ENCODE results near the gene IGFL4.

Gene IGFL4

GRCh38 chr19:46042252-46042883 is 1.6 kb upstream of the IGFL4 start:
- Histone ChIP-seq H3K27me3 (peaks cover 74% of the 10 kb centered on the region), H3K4me3 (ENCODE audit: low read depth in 1 of 2, low read length in 1 of 2) (no peak overlapping the region)
- TF ChIP-seq CTCF (IDR thresholded peaks at IDR 0.05): no peak

GRCh38 chr19:46040125-46040524 is 677 bp downstream of the IGFL4 start:
- Histone ChIP-seq H3K4me3 (ENCODE audit: low read depth in 1 of 2, low read length in 1 of 2) (no peak overlapping the region), H3K27me3 (peaks cover 71% of the 10 kb centered on the region), H3K9me3 (no peaks in the 10 kb centered on the region), H3K36me3 (no peaks in the 10 kb centered on the region), H3K27ac (no peak overlapping the region), H3K4me1 (ENCODE audit: control insufficient read depth in 1 of 2, insufficient read depth in 1 of 2, low read depth in 1 of 2, low read length in 1 of 2) (no peaks in the 10 kb centered on the region)
- TF ChIP-seq CTCF (IDR thresholded peaks at IDR 0.05): no peak

More at GRCh38 chr19:46042252-46042883, 1.6 kb upstream of the IGFL4 start:
- Histone ChIP-seq H3K36me3 (no peaks in the 10 kb centered on the region), H3K4me1 (ENCODE audit: control insufficient read depth in 1 of 2, insufficient read depth in 1 of 2, low read depth in 1 of 2, low read length in 1 of 2) (no peaks in the 10 kb centered on the region), H3K9me3 (no peaks in the 10 kb centered on the region), H3K27ac (no peak overlapping the region)

GRCh38 chr19:46036744-46037128 is 4.1 kb downstream of the IGFL4 start:
- TF ChIP-seq CTCF (IDR thresholded peaks at IDR 0.05): no peak
- Histone ChIP-seq H3K27ac (no peak overlapping the region), H3K9me3 (no peaks in the 10 kb centered on the region), H3K4me1 (ENCODE audit: control insufficient read depth in 1 of 2, insufficient read depth in 1 of 2, low read depth in 1 of 2, low read length in 1 of 2) (no peaks in the 10 kb centered on the region), H3K27me3 (peaks cover 47% of the 10 kb centered on the region), H3K4me3 (ENCODE audit: low read depth in 1 of 2, low read length in 1 of 2) (no peak overlapping the region), H3K36me3 (no peaks in the 10 kb centered on the region)

GRCh38 chr19:46035986-46036743 is 4.6 kb downstream of the IGFL4 start:
- H3K27me3 ChIP-seq: peaks cover 45% of the 10 kb centered on the region
- H3K4me1 ChIP-seq (ENCODE audit: control insufficient read depth in 1 of 2, insufficient read depth in 1 of 2, low read depth in 1 of 2, low read length in 1 of 2): no peaks in the 10 kb centered on the region
- no peak overlapping the region for H3K27ac ChIP-seq
- no peak for TF ChIP-seq CTCF (IDR thresholded peaks at IDR 0.05)
- no peaks in the 10 kb centered on the region for H3K36me3 ChIP-seq
- no peaks in the 10 kb centered on the region for H3K9me3 ChIP-seq
- H3K4me3 ChIP-seq (ENCODE audit: low read depth in 1 of 2, low read length in 1 of 2): no peak overlapping the region

- H3K9me3 ChIP-seq: no peaks in the 10 kb centered on the region
- no peak overlapping the region for H3K27ac ChIP-seq
- no peak for TF ChIP-seq CTCF (IDR thresholded peaks at IDR 0.05)
- H3K4me3 ChIP-seq (ENCODE audit: low read depth in 1 of 2, low read length in 1 of 2): no peak overlapping the region
- H3K27me3 ChIP-seq: peaks cover 43% of the 10 kb centered on the region
- H3K4me1 ChIP-seq (ENCODE audit: control insufficient read depth in 1 of 2, insufficient read depth in 1 of 2, low read depth in 1 of 2, low read length in 1 of 2): peaks cover 0 to 2% of the 10 kb centered on the region in 2 experiments
- peaks cover under 1% of the 10 kb centered on the region for H3K36me3 ChIP-seq
Observed at GRCh38 chr19:46035546-46035945, 5.3 kb downstream of the IGFL4 start.

All from neutrophil (primary cell).